ENCODE data around the gene MIEF1. TPM values are rescaled to one million over a fixed set of nuclear protein-coding genes. Genes with fewer than 3 reads are reported as not detected.

MIEF1 gene
- total and polyA plus RNA-seq, 2 of the 8 experiments (the other 6 are each of a cell fraction or from before 2014, with no cell fraction given): 16.8 to 32.7 TPM

DNA sequence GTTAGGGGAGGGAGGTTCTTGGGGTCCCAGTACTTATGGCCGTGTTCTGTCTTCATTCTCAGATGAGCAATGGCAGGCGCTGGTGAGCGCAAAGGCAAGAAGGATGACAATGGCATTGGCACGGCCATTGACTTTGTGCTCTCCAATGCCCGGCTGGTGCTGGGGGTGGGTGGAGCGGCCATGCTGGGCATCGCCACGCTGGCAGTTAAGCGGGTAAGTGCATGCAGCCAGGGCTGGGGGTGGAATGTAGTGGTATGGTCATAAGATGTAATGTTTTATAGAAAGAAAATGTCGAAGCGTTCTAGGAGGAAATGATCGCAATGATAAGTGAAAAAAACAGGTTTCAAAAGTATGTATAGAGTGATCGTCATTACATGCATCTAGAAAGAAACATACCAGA, 9.1 kb downstream of the MIEF1 start:
- Histone ChIP-seq H3K36me3 (ENCODE audit: control insufficient read depth in 2 of 4, insufficient read depth in 4 of 4, low read length in 3 of 4) (peaks cover 22 to 68% (median 50%) of the 10 kb centered on the region in 4 experiments), H3K18ac (ENCODE audit: extremely low read depth, low read length) (no peak overlapping the region), H3K27me3 (replicated peaks in 1 of 4; ENCODE audit: control insufficient read depth in 3 of 4, extremely low read depth in 1 of 4, insufficient read depth in 3 of 4, low read length in 3 of 4) (peaks cover 38 to 85% (median 74%) of the 10 kb centered on the region in 4 experiments), H3K4me3 (ENCODE audit: extremely low read depth in 1 of 4, insufficient read depth in 2 of 4, low read depth in 3 of 4, low read length in 4 of 4) (no peak overlapping the region), H3K9ac (replicated peaks in 1 of 4; ENCODE audit: extremely low read depth in 1 of 4, low read depth in 3 of 4, low read length in 3 of 4) (no peak overlapping the region), H3K4me2 (ENCODE audit: insufficient read depth in 1 of 2, low read depth in 2 of 2, low read length in 2 of 2) (no peak overlapping the region), H3K79me2 (ENCODE audit: control insufficient read depth in 1 of 2, insufficient read depth in 2 of 2, low read length in 2 of 2) (no peaks in the 10 kb centered on the region), H2BK120ac (replicated peaks; ENCODE audit: low read depth, low read length) (no peak overlapping the region), H3K27ac (ENCODE audit: low read depth, low read length) (no peak overlapping the region), H2AK5ac (ENCODE audit: low read depth, low read length) (no peak overlapping the region), H4K20me1 (replicated peaks in 1 of 2; ENCODE audit: control insufficient read depth in 1 of 2, insufficient read depth in 2 of 2, low read length in 2 of 2) (peaks cover 47 to 63% of the 10 kb centered on the region in 2 experiments), H3K14ac (ENCODE audit: insufficient read length) (no peak overlapping the region), H2BK5ac (ENCODE audit: low read depth, low read length) (no peak overlapping the region), H3K79me1 (ENCODE audit: low read depth, low read length) (peaks cover 5% of the 10 kb centered on the region), H3K9me3 (ENCODE audit: insufficient read depth in 2 of 2, low read depth in 1 of 2, low read length in 1 of 2) (no peaks in the 10 kb centered on the region), H3K56ac (replicated peaks; ENCODE audit: insufficient read length, low read depth, low read length) (no peak overlapping the region), H4K5ac (ENCODE audit: insufficient read length, low read depth, low read length) (no peak overlapping the region), H3K4me1 (replicated peaks in 1 of 4; ENCODE audit: control insufficient read depth in 3 of 4, insufficient read depth in 4 of 4, low read length in 3 of 4) (peaks cover 0 to 3% (median 0%) of the 10 kb centered on the region in 4 experiments; a peak in 2 of 7 replicates), H3K23ac (ENCODE audit: insufficient read length) (no peak overlapping the region), H4K8ac (ENCODE audit: extremely low read depth, insufficient read depth, low read length) (no peak overlapping the region), H2BK20ac (ENCODE audit: low read length) (no peak overlapping the region), H4K91ac (replicated peaks; ENCODE audit: insufficient read length, low read length) (no peak overlapping the region), H2AFZ (ENCODE audit: low read length) (no peak overlapping the region), H2BK15ac (ENCODE audit: low read length) (no peak overlapping the region), H3K23me2 (ENCODE audit: low read depth, low read length) (no peaks in the 10 kb centered on the region; the same call in 1 of the 2 replicates), H3K4ac (replicated peaks; ENCODE audit: insufficient read length, low read depth, low read length) (no peak overlapping the region), H2BK12ac (ENCODE audit: low read depth, low read length) (no peak overlapping the region)
- ChIA-PET POLR2A (ENCODE audit: partially characterized antibody) (interaction anchor here (0.8 to 3.8 kb wide), 7 partner anchors 9 to 192 kb away, joined by 3 to 38 read pairs (median 4); partner anchors contain the start of genes ATF4 and MIEF1), CTCF (ENCODE audit: partially characterized antibody) (interaction anchor here (0.7 to 10.1 kb wide), 7 partner anchors 9 to 125 kb away, joined by 3 to 278 read pairs (median 4); partner anchors contain the start of genes ATF4 and MIEF1)
- WGBS, 2 experiments (ENCODE audit: extremely low coverage in 1 of 2, insufficient coverage in 1 of 2, insufficient read length in 1 of 2, insufficient replicate concordance in 2 of 2, low coverage in 1 of 2, low lambda C conversion rate in 2 of 2, missing lambda C conversion rate in 1 of 2): 95 to 100% methylated on average over 3 to 13 of the region's 13 CpGs
- FAIRE-seq: no peak
- DNase-seq (ENCODE audit: low read depth in 1 of 2, low spot score in 2 of 2): no peak
- TF ChIP-seq, protein P1, sequence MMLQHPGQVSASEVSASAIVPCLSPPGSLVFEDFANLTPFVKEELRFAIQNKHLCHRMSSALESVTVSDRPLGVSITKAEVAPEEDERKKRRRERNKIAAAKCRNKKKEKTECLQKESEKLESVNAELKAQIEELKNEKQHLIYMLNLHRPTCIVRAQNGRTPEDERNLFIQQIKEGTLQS (IDR thresholded peaks at IDR 0.05; ENCODE audit: insufficient read depth, low read depth, low read length): no peak
- TF ChIP-seq BACH1 (IDR thresholded peaks at IDR 0.05; ENCODE audit: low read length): no peak
- TF ChIP-seq, protein P2, sequence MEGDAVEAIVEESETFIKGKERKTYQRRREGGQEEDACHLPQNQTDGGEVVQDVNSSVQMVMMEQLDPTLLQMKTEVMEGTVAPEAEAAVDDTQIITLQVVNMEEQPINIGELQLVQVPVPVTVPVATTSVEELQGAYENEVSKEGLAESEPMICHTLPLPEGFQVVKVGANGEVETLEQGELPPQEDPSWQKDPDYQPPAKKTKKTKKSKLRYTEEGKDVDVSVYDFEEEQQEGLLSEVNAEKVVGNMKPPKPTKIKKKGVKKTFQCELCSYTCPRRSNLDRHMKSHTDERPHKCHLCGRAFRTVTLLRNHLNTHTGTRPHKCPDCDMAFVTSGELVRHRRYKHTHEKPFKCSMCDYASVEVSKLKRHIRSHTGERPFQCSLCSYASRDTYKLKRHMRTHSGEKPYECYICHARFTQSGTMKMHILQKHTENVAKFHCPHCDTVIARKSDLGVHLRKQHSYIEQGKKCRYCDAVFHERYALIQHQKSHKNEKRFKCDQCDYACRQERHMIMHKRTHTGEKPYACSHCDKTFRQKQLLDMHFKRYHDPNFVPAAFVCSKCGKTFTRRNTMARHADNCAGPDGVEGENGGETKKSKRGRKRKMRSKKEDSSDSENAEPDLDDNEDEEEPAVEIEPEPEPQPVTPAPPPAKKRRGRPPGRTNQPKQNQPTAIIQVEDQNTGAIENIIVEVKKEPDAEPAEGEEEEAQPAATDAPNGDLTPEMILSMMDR (IDR thresholded peaks at IDR 0.05; ENCODE audit: control extremely low read depth in 1 of 3, insufficient read depth in 1 of 3, low read depth in 1 of 3, low read length in 3 of 3): no peak
